HG03025 (cell line): ENCODE measurements around the gene CHMP4B.

ENCODE experiments used
- ATAC-seq: cut with Tn5 transposase; IDR thresholded peaks from one replicate; pipeline ENCODE4 v1.9.1; 2021; ENCODE audit warnings: mild to moderate bottlenecking, moderate library complexity; ENCODE audit not compliant: unreplicated experiment, low FRiP score

Gene CHMP4B

DNA sequence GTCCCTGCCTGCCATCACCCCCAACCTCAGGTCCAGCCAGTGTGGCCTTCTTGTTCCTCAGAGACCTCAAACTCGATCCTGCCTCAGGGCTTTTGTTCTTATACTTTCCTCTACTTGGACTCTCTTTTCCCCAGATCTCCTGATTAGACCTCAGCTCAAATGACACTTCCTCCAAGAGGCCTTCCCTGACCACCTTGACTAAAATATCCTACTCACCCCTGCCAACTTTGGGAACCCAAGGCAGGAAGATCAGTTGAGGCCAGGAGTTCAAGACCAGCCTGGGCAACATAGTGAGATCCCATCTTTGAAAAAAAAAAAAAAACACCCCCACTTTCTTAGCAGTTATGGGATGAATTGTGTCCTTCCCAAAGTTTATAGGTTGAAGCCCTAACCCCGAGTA, 73.5 kb downstream of the CHMP4B start:
- no peak for ATAC-seq

DNA sequence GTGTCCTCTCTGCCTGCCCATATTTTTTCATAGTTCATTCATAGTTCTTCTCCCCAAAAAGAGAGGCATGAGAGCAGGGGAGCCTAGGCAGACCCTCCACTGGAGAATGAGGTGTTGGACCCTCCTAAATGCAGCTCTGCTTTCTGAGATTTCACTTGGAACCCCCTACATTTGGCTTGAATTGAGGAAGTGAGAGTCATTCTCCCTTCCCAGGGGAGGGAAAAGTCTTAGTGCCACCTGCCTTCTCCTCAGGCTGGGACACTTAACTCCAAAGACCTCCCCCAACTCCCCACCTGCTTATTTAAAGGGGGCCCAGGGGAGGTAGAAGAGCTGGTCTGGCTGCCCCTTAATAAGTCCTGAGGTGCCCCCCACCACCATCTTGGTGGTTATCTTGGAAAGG, 78.2 kb downstream of the CHMP4B start:
- no peak for ATAC-seq

DNA sequence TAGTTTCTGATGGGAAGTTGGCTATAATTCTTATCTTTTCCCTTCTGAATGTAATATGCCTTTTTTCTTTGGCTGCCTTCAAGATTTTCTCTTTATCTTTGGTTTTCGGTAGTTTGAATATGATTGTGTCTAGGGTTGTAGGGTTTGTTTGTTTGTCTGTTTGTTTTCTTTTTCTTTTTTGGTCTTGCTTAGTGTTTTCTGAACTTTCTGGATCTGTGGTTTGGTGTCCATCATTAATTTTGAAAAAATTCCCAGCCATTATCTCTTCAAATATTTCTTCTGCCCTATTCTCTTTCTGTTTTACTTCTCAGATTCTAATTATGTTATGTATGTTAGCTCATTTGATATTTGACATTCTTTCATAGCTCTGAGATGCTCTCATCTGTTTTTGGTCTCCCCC, 79.4 kb downstream of the CHMP4B start:
- no peak for ATAC-seq

GRCh38 chr20:33893314-33893713, 82.2 kb downstream of the CHMP4B start:
- no peak for ATAC-seq

DNA sequence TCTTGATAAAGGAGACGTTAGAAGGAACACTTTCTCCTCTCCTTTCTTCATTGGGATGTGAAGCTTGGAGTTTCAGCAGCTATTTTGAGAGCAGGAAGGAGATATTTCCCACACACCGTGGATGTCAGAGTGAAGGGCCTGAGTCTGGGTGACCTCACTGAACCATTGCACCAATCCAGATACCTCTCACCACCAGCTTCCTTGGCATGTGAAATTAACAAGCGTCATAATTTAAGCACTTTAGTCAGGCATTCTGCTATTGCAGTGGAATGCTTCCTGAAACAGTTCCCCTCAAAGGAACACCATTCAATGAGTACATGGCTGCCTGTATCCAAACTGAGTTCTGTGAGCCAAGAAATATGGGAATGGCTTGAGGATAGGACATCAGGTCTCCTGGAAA, 83.7 kb downstream of the CHMP4B start:
- ATAC-seq: no peak

GRCh38 chr20:33896509-33896908, 85.4 kb downstream of the CHMP4B start:
- ATAC-seq: no peak

- no peak for ATAC-seq
Measured at GRCh38 chr20:33897313-33897912, 86.3 kb downstream of the CHMP4B start.

GRCh38 chr20:33899106-33899505, 88.0 kb downstream of the CHMP4B start:
- no peak for ATAC-seq

- no peak for ATAC-seq
Measured at GRCh38 chr20:33900521-33901131, 89.5 kb downstream of the CHMP4B start.

DNA sequence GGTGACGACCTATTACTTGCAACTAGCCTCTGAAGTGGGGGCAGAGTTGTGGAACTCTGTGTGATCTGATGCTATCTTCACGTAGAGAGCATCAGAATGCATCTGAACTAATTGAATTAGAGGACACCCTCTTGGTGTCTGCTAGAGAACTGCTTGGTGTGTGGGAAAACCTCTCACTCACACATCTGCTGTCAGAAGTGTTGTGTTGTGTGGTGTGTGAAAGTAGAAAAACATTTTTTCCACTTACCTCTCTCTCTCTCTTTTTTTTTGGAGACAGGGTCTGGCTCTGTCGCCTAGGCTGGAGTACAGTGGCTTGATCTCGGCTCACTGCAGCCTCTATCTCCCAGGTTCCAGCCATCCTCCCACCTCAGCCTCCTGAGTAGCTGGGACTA, 90.0 kb downstream of the CHMP4B start:
- ATAC-seq: no peak

- no peak for ATAC-seq
Measured at GRCh38 chr20:33902011-33902410, 90.9 kb downstream of the CHMP4B start.
